ENCODE data around the gene NBPF14. TPM values are rescaled to one million over a fixed set of nuclear protein-coding genes. Genes with fewer than 3 reads are reported as not detected.

NBPF14 gene
- total RNA-seq, 1 experiment from 2014 or later, result 28.5 TPM

Other genes with a start within 250 kb of the NBPF14 start
- gene PPIAL4G, start 112.7 kb downstream of the NBPF14 start, total RNA-seq (2014; rRNA removed; shearing (Covaris generic)), result not detected in 2 replicates
- gene NUDT4B, start 152.8 kb upstream of the NBPF14 start, total RNA-seq (2014; rRNA removed; shearing (Covaris generic)), result 22.5 and 28.4 TPM in 2 replicates
- gene PDE4DIP, start 248.4 kb upstream of the NBPF14 start, total RNA-seq (2014; rRNA removed; shearing (Covaris generic)), result 18.4 and 18.9 TPM in 2 replicates

Data from RPMI7951 (cell line).